OCI-LY7 (cell line): ENCODE measurements around the gene KLHDC9.

Experiments
- EZH2phosphoT487 ChIP-seq: fragments of 200-600 bp; sonication (generic); IDR thresholded peaks from 2 replicates; pipeline ENCODE4 v1.6.1; 2018; ENCODE audit warnings: low read depth, borderline replicate concordance, mild to moderate bottlenecking, mixed run types, antibody characterized with exemption, low read length, moderate library complexity, mixed read lengths
- TF ChIP-seq, protein P1 (sequence below): fragments of 200-600 bp; sonication (generic); conservative IDR thresholded peaks from 2 replicates; pipeline ENCODE4 v1.5.1; 2014; ENCODE audit warnings: mild to moderate bottlenecking, antibody characterized with exemption, low read length, moderate library complexity, mixed read lengths

DNA sequence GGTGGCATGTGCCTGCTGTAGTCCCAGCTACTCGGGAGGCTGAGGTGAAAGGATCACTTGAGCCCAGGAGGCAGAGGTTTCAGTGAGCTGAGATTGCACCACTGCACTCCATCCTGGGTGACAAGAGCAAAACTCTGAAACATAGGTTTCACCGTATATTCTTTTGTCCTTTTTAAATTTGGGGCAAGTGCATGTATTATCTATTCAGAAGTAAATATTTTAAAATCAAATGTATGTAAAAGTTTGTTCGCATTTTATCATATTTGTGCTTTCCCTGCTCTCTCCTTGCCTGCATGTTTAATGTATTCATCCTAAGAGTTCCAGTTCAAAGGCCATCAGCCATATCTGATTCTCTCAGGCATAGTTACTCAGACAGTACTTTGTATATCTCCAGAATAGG is 47.7 kb downstream of the KLHDC9 start:
- TF ChIP-seq, protein P1, sequence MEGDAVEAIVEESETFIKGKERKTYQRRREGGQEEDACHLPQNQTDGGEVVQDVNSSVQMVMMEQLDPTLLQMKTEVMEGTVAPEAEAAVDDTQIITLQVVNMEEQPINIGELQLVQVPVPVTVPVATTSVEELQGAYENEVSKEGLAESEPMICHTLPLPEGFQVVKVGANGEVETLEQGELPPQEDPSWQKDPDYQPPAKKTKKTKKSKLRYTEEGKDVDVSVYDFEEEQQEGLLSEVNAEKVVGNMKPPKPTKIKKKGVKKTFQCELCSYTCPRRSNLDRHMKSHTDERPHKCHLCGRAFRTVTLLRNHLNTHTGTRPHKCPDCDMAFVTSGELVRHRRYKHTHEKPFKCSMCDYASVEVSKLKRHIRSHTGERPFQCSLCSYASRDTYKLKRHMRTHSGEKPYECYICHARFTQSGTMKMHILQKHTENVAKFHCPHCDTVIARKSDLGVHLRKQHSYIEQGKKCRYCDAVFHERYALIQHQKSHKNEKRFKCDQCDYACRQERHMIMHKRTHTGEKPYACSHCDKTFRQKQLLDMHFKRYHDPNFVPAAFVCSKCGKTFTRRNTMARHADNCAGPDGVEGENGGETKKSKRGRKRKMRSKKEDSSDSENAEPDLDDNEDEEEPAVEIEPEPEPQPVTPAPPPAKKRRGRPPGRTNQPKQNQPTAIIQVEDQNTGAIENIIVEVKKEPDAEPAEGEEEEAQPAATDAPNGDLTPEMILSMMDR: no peak
- no peak for TF ChIP-seq EZH2phosphoT487
